Peyer's patch (tissue), 4 donors: ENCODE data around the gene ADGRD1.

Source experiments
- POLR2A ChIP-seq, 2 donors: fragments of 450-650 bp; IDR thresholded peaks; one replicate each; pipeline ENCODE4 v1.5.1; 2017; ENCODE audit warnings: antibody characterized with exemption in 2 of 2, mild to moderate bottlenecking in 2 of 2, moderate library complexity in 2 of 2
- TF ChIP-seq, protein P1 (sequence below), 6 experiments: fragments of 450-650 bp in 4 of 6; fragments of 200-600 bp in 2 of 6; sonication (generic) in 1 of 6; IDR thresholded peaks; one replicate each; pipeline ENCODE4 v1.5.1; 2017 to 2019; ENCODE audit warnings: antibody characterized with exemption in 6 of 6, mild to moderate bottlenecking in 3 of 6, moderate library complexity in 1 of 6

DNA sequence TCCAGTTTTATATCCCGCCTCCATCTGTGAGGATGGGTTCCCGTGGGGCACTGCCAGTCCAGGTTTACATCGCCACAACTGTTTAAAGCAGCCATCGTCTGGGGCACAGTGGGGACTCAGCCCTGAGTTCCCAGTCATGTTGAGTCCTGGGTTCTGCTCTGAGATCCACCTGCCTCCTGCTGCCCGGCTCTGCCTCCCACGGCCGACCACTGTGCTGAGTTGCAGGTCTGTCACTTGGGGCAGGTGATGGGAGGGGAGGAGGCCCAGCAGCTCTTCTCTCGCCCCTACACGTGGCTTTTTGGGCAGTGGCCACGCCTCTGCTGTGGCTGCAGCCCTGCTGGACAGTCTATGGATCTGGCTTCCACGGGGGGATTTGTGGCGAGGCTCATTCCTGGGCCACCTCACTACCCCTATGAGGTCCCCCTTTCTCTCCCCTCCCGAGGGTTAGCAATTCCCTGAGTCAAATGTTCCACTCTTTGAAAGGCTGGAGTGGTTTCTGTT, 143.0 kb downstream of the ADGRD1 start:
- TF ChIP-seq, protein P1, sequence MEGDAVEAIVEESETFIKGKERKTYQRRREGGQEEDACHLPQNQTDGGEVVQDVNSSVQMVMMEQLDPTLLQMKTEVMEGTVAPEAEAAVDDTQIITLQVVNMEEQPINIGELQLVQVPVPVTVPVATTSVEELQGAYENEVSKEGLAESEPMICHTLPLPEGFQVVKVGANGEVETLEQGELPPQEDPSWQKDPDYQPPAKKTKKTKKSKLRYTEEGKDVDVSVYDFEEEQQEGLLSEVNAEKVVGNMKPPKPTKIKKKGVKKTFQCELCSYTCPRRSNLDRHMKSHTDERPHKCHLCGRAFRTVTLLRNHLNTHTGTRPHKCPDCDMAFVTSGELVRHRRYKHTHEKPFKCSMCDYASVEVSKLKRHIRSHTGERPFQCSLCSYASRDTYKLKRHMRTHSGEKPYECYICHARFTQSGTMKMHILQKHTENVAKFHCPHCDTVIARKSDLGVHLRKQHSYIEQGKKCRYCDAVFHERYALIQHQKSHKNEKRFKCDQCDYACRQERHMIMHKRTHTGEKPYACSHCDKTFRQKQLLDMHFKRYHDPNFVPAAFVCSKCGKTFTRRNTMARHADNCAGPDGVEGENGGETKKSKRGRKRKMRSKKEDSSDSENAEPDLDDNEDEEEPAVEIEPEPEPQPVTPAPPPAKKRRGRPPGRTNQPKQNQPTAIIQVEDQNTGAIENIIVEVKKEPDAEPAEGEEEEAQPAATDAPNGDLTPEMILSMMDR (IDR thresholded peaks at IDR 0.05) = no peak
- TF ChIP-seq POLR2A (IDR thresholded peaks at IDR 0.05) = no peak
